GF-D8 (cell line): ENCODE results near the gene ANKRD40.

ENCODE experiments used
- DNase-seq: peaks from one replicate; lab custom pipeline; 2025; lab: John Stamatoyannopoulos, UW

Gene ANKRD40

GRCh38 chr17:50668838-50669581 lies 38.7 kb downstream of the ANKRD40 start:
- DNase-seq, result no peak

DNA sequence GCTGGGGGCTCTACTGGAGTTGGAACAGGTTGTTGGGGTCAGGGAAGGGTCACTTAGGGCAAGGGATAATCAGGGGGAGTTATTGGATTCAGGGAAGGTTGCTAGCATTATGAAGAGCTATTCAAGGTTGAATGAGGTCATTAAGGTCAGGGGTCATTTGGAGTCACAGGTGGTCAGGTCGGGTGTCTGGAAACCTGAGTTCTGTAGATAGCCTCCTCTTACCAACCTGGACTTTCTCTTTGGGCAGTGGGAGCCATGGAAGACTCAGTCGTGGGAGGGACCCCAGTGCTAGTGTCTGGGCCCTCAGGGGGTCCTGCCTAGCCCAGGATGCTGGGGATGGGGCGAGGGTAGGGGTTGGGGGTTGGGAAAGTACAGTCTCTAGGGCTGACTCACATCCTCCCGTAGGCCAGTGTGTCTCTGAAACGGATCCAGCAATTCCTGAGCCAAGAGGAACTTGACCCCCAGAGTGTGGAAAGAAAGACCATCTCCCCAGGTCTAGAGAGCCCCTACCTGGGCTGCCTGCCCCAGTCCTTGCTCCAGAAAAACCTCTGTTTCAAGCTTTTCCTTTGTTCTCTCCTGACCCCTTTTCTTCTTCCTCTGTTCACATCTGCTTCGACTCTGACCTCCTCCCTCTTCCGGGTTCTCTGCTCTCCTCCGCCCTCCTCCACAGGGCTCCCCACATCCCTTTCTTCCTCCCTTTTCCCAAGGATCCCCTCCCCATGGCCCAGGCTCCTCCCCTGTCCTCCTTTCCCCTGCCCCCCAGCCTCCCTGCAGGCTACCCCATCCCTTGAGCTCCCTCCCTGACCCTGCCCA lies 39.5 kb downstream of the ANKRD40 start:
- no peak for DNase-seq

- no peak for DNase-seq
Measured at GRCh38 chr17:50667259-50668024, 40.3 kb downstream of the ANKRD40 start.

DNA sequence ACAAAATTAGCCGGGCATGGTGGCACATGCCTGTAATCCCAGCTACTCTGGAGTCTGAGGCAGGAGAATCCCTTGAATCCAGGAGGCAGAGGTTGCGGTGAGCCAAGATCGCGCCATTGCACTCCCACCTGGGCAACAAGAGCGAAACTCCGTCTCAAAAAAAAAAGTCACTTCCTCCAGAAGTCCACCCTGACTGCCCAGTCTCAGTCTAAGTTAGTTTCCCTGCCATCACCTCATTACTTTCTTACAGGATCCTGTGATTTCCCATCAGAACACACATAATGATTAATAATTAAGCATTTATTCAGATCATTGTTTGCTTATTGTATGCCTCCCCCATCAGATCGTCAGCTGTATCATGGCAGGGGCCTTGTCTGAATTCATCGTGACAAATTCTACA lies 41.4 kb downstream of the ANKRD40 start:
- no peak for DNase-seq

DNA sequence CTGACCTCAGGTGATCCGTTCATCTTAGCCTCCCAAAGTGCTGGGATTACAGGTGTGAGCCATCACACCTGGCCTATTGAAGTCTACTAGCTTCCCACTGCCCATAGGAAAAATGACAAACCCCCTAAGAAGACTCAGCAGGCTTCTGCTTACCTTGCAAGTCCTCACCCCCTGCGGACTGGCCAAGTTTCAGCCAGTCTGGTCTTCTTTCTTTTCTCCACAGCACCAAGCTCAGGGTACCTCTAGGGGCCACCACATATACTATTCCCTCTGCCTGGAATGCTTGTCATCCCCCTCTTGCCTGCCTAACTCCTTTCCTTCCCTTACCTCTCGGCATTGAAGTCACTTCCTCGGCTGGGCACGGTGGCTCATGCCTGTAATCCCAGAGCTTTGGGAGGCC lies 41.9 kb downstream of the ANKRD40 start:
- DNase-seq, result no peak

DNA sequence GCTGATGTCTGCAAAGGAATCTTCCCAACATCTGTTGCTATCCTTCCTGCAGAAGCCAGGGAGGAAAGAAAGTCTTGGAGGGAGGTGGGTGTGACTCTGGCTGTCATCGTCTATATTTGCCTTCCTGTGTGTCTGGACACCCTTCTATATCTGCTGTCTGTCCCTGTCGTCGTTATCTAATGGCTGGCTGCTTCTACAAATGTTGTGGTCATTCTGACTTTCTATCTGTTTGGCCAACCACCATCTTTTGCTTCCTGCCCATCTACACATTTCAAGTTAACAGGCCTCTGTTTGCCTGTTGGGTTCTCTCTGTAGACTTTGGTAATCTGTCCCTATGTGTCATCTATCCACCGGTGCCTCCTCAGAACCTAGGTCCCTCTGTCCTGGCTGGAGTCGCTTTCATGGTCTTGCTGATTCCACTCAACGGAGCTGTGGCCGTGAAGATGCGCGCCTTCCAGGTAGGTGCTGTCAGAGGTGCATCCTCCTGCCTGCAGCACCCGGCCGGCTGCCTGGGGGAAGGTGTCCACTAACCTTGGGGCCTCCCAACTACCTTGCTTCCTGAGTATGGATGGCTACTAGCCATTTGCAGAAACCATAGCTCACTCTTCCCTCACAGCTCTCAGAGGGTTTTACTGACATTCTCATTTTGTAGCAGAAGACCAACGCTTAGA lies 42.8 kb downstream of the ANKRD40 start:
- DNase-seq, result no peak

DNA sequence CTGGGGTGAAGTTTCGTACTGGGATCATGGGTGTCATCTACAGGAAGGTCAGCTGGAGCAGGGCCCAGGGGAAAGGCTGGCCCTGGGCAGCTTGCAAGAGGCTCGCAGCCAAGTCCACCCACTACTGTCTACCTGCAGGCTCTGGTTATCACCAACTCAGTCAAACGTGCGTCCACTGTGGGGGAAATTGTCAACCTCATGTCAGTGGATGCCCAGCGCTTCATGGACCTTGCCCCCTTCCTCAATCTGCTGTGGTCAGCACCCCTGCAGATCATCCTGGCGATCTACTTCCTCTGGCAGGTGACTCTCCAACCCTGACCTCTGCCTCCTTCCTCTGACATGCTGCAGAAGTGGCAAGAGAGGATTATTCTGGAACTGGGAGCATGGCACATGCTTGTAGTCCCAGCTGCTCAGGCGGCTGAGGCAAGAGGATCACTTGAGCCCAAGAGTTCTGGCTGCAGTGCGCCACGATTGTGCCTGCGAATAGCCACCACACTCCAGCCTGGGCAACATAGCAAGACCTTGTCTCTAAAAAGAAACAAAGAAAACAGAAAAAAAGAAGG lies 43.8 kb downstream of the ANKRD40 start:
- no peak for DNase-seq

DNA sequence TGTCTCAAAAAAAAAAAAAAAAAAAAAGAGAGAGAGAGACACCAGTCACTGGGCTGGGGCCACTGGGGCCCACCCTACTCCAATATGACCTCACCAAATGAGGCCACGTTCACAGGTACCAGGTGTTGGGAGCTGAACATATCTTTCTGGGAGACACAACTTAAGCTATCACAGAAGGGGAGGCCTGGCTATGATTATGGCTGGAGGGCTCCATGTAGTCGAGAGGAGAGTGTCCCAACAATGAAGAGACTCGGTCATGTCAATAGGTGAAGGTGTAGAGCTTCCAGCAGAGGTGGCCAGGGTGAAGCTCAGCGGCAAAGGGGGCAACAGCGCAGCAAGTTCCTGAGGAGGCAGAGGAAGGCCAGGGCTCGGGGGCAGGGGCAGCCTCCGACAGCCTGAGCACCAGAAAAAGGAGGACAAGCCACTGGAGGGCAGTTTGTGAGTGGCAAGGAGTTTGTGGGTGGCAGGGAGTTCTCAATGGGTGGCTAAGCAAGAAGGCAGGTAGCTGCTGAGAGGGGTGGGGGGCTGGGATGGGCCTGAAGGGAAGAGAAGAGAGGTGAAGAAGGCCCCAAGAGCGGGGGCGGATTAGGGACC lies 45.0 kb downstream of the ANKRD40 start:
- no peak for DNase-seq

DNA sequence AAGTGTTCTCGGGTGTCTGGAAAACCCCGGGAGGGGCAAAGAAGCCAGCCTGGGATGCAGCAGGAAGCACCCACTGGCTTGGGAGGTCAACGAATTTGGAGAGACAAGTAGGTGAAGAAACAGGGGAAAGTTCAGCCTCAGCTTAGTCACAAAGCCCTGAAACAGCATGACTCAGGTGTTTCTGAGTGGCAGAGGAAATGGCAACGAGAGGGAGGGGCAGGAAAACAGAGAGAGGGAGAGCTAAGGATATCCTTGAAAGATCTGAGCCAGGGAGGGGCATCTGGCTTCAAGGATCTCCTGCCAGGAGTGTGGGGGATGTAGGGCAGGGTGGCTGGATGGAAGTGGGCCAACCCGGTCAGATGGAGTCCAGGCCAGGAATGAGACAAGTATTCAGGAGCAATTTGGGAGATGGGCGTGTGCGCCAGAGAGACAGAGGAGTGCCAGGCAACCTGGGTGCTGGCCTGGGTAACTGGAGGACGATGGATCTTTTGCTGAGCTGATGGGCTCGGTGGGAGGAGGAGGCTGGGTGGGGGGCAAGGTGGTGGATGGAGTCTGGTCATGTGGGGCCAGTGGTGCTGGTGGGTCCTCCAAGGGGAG lies 45.8 kb downstream of the ANKRD40 start:
- DNase-seq, result peak; percentile 40

GRCh38 chr17:50661348-50661747 lies 46.4 kb downstream of the ANKRD40 start:
- no peak for DNase-seq

- no peak for DNase-seq
Measured at GRCh38 chr17:50660887-50661345, 46.8 kb downstream of the ANKRD40 start.

- DNase-seq, result no peak
Measured at GRCh38 chr17:50660042-50660886, 47.5 kb downstream of the ANKRD40 start.

- DNase-seq, result no peak
Measured at GRCh38 chr17:50659179-50659578, 48.5 kb downstream of the ANKRD40 start.

- no peak for DNase-seq
Measured at GRCh38 chr17:50658616-50659015, 49.1 kb downstream of the ANKRD40 start.

GRCh38 chr17:50657627-50658026 lies 50.1 kb downstream of the ANKRD40 start:
- no peak for DNase-seq

DNA sequence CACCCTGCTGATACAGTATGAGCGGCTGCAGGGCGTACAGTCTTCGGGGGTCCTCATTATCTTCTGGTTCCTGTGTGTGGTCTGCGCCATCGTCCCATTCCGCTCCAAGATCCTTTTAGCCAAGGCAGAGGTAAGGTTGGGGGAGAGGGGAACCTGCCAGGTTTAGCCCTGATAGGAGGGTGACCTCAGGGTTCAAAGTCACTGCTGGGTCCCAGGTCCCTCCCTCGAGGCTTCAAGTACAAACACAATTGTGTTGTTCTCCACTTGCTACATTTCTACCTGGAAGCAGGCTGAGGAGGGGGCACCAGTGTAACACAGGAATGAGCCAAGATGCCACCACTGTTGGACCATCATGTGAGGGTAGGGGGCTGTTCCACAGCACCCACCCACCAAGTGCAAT lies 50.7 kb downstream of the ANKRD40 start:
- no peak for DNase-seq

GRCh38 chr17:50656509-50656908 lies 51.2 kb downstream of the ANKRD40 start:
- no peak for DNase-seq

- no peak for DNase-seq
Measured at GRCh38 chr17:50653738-50654137, 54.0 kb downstream of the ANKRD40 start.

GRCh38 chr17:50651661-50652060 lies 56.1 kb downstream of the ANKRD40 start:
- no peak for DNase-seq
